GM18520 (cell line): ENCODE results near the gene PCLO.
"Not testable (repeated sequence)": the region's sequence is repeated elsewhere in the genome, so short reads cannot be mapped to it uniquely, and the experiment has no call there.

Experiments used
- ATAC-seq: cut with Tn5 transposase; IDR thresholded peaks from one replicate; pipeline ENCODE4 v1.9.1; 2021; ENCODE audit not compliant: unreplicated experiment

Gene PCLO

DNA sequence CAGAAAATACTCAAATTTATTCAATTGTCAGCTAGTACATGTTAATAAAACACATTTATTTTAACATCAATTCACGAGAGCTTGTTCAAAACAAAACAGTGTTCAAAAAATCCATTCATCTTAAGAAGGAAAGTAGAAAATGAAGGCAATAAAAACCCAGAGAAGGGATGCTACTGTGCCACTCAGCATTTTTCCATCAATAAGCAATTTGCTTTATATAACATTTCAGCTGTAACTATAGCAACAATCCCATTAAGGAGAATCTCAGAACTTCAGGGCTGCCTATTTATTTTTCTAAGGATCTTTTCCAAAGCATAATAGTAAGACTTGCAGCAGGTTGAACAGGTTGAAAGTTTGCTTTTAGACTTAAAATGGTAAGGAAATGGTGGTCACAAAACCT lies 190.5 kb downstream of the PCLO start:
- ATAC-seq = no peak

DNA sequence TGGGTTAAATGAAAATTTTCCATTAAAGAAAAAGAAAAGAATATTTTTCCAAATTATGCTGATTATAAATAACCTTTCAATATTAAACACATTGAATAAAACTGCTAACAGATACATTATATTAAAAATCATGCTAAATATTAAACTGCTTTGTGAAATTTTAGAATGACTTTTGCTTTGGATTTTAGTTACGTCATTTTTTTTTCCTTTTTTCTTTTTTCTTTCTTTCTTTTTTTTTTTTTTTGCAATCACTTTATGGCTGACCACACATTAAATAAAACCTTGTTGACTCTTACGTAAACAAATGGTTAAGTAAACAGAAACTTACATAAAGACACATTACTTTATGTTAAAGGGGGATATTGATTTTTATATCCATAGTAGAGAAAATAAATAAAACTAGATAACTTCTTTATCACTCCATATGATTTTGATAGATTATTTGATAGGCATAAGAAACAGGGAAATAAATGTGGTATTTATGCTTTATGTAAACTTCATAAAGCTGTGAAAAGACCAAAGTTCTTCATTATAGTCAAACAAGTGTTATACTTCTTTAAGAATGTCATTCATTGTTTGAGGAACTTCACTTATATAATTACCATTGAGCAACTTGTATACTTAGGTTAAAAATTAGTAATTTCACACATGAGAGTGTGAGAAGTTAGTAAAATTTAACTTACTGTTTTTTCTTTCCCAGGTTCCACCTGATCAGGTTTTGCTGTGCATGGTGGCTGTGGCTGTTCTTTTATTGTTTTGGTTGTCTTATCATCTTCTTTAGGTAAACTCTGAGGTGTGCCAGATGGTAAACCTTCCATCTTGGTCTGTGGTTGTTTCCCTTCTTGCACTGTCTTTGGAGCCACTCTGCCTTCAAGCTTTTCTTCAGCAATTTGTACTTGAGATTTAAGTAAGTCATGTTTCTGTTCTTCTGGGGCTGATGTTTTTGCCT lies 197.3 kb downstream of the PCLO start:
- no peak for ATAC-seq

DNA sequence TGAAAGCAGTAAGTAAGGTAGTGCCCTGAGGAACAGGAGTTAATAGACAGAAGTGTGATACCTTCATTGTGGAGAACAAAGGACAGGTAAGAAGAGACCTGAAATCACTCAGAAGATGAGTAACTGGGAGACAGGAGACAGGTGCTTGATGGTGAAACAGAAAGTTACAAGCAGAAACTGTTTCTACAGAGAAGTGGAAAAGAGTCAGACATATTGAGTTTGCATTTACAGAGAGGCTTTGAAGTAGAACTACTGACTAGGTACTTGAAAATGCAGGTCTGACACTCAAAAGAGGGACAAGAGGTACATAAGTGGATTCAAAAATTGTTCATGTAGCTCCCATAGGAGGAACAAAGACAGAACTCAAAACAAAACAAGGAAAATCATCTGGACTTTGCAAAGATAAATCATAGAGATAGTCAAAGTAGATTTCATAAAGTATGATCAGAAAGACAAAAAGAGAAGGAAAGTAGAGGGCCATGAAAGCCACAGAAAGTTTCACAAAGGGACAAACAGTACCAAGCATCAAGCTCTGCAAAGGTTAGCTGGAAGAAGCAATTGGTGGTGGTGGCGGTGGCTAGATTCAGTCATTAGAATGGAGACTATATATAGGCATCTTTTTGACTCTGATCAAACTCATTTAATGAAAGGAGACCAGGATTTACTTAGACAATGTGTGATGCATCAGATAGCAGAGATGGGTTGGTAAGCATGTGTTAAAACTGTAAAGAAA lies 198.4 kb downstream of the PCLO start:
- no peak for ATAC-seq

DNA sequence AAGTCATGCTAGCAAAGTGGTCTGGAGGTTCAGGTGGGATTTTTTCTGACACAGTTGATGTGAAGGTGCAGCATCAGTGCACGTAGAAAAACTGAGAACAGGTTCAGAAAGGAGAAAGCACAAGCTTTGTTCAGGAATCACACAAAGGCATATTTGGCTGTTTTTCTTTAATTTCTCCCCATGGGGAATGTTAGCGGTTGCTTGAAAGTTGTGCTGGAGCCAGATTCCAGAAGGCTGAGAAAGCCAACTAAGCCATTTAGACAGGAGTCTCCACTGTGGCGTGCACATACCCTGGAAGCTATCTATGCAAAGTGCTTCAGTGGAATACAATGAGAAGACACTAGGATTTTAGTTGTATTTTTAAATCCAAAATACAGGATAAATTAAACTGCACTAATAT lies 201.4 kb downstream of the PCLO start:
- no peak for ATAC-seq

DNA sequence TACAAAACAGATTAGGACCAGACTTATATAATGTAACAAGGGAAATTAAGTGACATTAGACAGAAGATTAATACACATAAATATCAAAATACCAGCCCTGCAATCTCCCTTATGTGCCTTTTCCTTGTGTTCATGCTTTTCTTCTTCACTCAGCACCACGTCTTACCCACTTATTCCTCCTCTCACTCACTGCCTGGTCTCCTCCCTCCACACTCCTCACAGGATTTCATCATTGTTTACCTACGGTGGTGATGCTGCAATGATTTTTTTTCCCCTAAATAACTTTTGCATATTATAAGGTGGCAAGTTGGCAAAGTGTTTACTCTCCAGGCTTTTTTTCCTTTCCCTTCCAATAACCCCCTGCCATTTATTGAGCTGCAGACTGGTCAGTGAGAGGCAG lies 203.2 kb downstream of the PCLO start:
- no peak for ATAC-seq

DNA sequence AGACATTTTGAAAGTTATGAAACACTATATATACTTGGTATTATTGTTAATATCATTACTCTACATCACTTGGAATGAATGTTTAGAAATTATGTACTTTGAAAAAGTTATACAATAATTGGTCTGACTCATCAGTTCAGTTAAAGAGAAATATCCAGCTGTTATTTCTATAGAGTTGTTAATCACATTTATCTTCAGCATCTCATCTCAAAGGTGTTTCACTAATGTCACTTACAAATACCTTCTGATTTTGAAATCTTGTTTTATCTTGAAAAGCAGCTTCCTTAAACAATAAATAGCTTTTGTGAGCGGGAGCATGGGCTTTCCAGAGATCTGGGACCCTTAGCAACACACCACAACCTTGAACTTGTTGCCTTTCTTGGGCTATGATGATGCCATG lies 205.2 kb downstream of the PCLO start:
- no peak for ATAC-seq

DNA sequence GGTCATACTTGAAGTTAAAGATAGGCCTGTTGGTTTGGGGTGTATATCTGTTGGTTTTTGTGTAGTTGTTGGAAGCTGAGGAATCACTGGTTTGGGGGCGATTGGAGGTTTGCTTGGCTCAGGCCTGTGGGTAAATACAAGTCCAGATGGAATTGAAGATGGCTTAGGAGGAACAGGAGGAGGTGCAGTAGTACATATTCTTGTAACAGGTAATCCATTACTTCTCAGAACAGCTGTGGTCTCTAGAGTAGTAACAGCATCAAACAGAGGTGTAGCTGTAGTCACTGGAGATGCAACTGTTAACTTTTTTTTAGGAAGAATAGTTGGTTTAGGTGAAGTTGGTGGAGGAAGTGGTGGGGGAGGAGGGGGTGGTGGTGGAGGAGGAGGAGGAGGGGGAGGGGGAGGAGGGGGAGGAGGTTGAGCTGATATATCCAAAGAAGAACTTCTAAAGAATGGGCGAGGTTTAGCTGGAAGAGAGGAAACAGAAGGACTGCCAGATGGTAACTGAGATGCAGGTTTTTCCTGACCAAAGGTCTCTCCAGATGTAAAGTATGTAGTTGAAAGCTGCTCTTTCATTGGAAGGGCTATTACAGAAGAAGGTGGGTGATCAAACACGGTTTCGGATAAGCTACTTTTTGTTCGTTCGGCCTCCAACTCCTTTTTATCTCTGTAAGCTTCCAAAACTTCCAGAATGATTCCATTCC lies 209.2 kb downstream of the PCLO start:
- no peak for ATAC-seq

DNA sequence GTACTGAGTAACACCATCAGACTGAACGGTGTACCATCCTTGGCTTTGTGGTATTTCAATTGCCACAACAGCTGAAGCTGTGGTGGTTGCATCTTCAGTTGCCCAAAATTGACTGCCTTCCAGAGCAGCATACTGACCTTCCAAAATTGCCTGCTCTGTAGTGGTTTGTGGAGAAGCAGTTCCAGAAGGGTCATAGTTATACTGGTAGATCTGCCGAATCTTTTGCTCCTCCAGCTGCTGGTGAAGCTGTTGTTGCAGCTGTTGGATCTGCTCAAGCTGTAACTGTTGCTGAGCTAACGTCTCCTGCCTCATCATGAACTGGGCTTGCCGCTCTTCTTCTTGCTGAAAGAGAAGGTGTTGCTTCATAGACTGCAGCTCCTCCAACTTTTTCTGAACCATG lies 212.2 kb downstream of the PCLO start:
- no peak for ATAC-seq

DNA sequence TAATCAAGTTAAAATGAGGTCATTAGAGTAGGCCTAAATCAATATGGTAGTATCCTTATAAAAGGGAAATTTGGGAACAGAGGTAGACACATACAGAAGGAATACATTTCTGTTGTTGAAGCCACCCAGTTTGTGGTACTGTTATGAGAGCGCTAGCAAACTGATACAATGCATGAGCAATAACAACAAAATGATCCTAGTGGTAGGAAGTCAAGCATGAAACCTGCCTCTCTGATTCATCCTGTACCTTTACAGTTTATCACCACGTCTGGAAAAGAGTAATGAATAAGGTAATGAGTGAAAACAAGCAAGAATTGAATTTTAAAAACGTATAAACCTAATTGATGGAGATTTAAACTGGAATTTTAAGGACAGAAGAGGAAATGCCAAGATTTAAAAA lies 217.2 kb downstream of the PCLO start:
- ATAC-seq = no peak

DNA sequence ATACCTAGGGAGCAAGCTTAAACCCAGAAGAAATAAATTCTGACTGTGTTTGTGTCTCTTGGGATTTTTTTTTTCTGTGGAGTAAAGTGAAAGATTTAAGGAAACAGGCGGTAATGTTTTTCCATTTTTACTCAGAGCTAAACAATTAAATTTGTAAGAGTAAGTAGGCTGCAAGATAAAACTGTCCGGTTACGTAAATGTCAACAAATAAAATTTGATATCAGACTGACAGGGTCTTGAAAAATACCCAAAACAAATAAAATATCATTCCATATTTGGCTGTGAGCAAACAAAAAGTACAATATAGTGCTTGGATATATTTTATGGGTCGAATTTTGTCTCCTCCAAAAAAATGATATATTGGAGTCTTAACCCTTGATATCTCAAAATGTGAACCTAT lies 217.6 kb downstream of the PCLO start:
- ATAC-seq = no peak

DNA sequence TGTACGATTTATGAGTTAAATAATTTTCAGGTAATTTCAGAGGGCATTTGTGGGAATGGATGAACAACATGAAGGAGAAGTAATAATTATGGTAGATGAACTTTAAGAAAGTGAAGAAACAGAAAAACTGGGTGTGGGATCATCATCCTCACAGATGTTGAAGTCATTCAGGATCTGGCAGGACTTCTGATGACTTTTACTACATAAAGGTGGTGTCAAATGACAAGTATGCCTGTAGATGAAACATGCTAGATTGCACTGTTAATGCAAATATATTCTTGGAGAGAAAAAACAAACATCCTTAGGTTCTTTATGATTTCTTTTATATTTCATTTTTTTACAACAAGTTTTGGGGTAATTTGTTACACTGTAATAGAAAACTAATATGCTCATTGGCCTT lies 230.2 kb downstream of the PCLO start:
- ATAC-seq = no peak

DNA sequence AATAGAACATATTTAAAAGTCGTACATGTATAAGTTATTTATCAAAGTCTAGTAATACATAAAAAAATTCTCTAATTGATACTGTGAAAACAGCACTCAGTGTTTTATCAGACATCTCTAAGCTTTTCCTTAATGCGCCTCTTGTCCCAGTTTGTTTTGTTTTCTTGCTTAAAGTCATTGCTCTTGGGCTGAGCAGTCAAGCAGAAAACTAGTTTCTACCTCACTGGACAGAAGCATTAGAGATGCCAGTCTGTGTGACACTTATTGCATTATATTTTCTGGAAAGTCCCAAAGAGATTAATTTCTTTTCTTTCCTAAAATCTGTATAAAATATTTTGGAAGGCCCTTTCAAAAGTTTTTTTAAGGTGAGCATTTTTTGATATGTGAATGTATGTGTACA lies 236.2 kb downstream of the PCLO start:
- no peak for ATAC-seq

DNA sequence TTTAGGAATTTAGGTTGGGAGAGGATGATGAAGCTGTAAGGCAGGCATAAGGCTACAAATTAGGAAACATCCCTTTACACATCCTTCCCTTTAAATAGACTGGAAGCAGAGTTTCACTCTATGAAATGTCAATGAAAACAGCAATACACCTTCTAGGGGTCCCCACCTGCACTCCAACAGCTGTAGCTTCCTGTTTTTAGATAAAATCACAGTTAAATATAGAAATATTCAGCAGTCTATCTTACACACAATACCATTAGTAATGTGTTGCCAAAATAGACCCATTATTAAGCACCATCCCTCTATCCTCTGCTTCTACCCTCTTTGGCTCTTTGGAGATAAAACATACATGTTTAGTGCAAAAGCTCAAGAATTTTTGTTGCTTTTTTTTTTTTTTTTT lies 237.4 kb downstream of the PCLO start:
- no peak for ATAC-seq

DNA sequence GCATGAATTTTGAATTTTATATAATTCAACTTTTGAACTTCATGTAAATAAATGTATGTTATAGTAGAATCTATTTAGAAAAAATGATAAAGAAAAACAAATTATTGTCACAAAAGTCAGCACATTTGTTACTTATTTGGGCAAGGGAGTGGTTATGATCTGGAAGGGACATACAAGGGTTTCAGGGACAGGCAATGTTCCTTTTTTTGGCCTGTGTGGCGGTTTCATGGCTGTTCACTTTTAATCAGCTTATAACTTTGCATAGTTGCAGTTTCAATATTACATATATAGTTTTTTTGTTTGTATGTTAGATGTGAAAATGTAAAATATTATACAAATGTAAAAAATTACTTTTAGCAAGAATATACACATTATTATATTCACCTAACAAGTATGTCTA lies 256.2 kb downstream of the PCLO start:
- ATAC-seq = no peak

DNA sequence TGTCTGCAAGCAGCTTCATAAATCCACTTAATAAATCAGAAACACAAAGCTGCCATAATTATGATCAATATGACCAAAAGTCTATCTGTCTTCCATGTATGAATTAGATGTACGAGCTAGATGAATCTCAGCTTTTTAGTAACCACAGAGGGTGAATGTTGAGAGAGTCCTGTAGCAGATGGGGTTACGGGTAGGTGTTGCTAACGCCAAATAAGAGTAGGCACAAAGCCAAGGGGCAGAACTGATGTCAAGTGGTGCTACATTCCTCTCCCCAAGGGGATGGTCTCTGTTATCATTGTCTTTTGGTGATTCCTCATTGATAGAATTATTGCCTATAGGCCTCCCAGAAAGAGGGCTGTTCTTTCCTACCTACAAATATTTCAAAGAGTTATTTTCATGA lies 257.8 kb downstream of the PCLO start:
- no peak for ATAC-seq

DNA sequence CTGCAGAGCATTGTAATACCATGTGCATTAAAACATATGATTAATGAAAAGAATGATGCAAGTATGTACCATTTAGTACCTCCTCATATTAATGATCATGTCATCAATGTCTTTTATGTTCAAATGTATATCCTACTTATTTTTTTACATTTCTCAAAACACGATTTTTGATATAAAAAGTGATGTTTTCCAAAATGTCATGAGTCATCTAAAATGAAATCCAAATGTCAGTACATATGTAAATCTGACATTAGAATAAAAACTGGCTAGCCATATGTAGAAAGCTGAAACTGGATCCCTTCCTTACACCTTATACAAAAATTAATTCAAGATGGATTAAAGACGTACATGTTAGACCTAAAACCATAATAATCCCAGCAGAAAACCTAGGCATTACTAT lies 261.6 kb downstream of the PCLO start:
- not testable (repeated sequence) for ATAC-seq

DNA sequence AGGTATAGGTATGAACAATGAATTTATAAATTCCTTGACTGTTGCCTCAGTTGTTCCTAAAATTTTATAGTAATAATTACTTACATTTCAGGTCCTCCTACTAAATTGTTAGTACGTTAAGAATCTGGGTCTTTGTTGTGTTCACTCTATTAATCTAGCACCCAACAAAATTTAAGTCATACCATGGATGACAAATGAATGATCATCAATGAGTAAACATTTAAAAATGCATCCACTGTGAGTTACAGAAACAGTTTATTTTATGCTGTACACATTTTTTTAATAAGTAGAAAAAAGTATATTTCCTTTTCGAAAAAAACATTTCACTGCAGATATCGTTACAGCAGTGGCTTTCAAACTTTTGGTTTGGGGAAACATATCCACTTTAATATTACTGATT lies 265.2 kb downstream of the PCLO start:
- ATAC-seq = no peak

DNA sequence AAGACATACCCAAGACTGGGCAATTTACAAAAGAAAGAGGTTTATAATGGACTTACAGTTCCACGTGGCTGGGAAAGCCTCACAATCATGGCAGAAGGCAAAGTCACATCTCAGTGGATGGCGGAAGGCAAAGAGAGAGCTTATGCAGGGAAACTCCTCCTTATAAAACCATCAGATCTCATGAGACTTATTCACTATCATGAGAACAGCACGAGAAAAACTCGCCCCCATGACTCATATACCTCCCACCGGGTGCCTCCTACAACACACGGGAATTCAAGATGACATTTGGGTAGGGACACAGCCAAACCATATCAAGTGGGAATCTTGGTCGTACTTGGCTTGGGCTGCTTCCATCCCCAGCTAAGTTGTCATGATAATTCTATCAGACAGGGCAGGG lies 268.3 kb downstream of the PCLO start:
- ATAC-seq = not testable (repeated sequence)

DNA sequence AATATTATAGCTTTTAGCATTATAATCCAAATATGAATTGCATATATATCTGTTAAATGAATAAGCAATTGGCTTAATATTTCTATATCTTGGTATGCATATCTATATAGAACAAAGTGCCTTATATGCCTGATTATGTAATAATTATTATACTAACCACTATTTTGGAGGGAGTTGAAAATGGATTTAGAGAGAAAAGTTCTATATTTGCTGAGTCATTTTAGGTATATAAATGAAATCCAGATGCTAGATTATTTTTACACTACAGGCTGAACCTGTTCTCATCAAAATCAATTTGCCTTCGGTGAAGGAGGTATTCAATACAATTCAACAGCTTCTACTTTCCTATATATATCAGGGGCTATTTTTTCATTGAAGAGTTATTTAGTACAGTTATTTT lies 276.4 kb downstream of the PCLO start:
- no peak for ATAC-seq

DNA sequence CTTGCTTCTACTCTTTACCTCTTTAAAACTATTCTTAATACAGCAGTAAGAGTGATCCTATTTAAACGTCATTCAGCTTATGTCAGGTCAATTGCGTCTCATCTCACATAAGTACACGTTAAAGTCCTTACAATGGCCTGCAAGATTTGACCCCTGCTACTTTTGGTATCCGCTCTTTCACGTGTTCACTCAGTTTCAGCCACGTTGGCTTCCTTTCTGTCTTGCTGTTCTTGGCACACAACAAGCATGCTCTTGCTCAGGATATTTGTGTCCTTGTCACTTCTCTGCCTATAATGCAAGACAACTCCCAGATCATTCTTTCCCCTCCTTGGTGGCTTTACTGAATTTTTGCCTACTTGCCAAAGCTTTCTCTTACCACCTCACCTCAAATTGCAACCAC lies 296.8 kb downstream of the PCLO start:
- no peak for ATAC-seq

DNA sequence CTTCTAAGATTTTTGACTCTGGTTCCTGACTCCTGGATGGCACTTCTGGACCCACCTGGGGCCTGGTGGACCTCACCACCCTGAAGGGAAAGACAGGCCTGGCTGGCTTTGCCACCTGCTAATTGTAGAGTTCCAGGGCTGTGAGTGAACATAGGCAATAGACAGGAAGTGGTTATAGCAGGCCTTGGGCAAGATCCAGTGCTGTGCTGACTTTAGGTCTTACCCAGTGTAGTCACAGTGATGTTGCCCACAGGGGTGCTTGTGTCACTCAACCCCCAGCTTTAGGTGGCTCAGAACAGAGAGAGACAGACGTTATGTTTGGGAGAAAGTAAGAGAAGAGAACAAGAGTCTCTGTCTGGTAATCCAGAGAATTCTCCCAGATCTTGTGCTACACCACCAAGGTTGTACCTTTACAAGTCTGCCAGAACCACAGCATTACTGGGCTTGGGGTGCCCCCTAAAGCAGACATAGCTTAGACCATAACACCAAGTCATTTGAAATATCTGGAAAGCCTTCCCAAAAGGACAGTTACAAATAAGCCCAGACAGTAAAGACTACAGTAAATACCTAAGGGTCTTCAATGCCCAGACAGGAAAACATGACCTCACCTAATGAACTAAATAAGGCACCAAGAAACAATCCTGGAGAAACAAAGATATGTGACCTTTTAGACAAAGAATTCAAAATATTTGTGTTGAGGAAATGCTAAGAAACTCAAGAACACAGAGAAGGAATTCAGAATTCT lies 303.4 kb downstream of the PCLO start:
- no peak for ATAC-seq
